H9 (cell line): ENCODE results near the gene FOXN4. TPM values are rescaled to one million over a fixed set of nuclear protein-coding genes. Genes with fewer than 3 reads are reported as not detected.

ENCODE experiments used
- DNase-seq: peaks from one replicate; pipeline ENCODE4 v3.0.0-alpha.2; 2017
- H2AFZ ChIP-seq: one replicate; pipeline ENCODE4 v1.6.1; 2013; ENCODE audit warnings: mild to moderate bottlenecking, low read length, control low read depth, moderate library complexity
- H2AK5ac ChIP-seq: 2 replicates; pipeline ENCODE4 v1.6.1; 2013; ENCODE audit warnings: low read length, control low read depth, mixed read lengths; ENCODE audit not compliant: insufficient read length
- H2BK120ac ChIP-seq: one replicate; pipeline ENCODE4 v1.6.1; 2013; ENCODE audit warnings: low read depth, mild to moderate bottlenecking, low read length, control low read depth, inconsistent platforms; ENCODE audit not compliant: poor library complexity, severe bottlenecking
- H2BK12ac ChIP-seq: 2 replicates; pipeline ENCODE4 v1.6.1; 2013; ENCODE audit warnings: low read length, control low read depth, mixed read lengths, low read depth; ENCODE audit not compliant: insufficient read length
- H2BK15ac ChIP-seq: 2 replicates; pipeline ENCODE4 v1.6.1; 2013; ENCODE audit warnings: low read depth, low read length, control low read depth
- H2BK20ac ChIP-seq: one replicate; pipeline ENCODE4 v1.6.1; 2013; ENCODE audit warnings: low read depth, mild to moderate bottlenecking, low read length, control low read depth, inconsistent platforms; ENCODE audit not compliant: poor library complexity, severe bottlenecking
- H2BK5ac ChIP-seq: 2 replicates; pipeline ENCODE4 v1.6.1; 2013; ENCODE audit warnings: low read length, control low read depth, mixed read lengths; ENCODE audit not compliant: insufficient read length
- H3K14ac ChIP-seq: 2 replicates; pipeline ENCODE4 v1.6.1; 2013; ENCODE audit warnings: low read length, control low read depth; ENCODE audit not compliant: insufficient read depth
- H3K18ac ChIP-seq: 2 replicates; pipeline ENCODE4 v1.6.1; 2013; ENCODE audit warnings: low read depth, mild to moderate bottlenecking, mixed read lengths, low read length, control low read depth; ENCODE audit not compliant: insufficient read length
- H3K23ac ChIP-seq: 2 replicates; pipeline ENCODE4 v1.6.1; 2013; ENCODE audit warnings: low read length, control low read depth, mixed read lengths, low read depth; ENCODE audit not compliant: insufficient read length
- H3K23me2 ChIP-seq: 2 replicates; pipeline ENCODE4 v1.6.1; 2013; ENCODE audit warnings: low read depth, mild to moderate bottlenecking, mixed read lengths, low read length, control low read depth; ENCODE audit not compliant: insufficient read length, poor library complexity, severe bottlenecking
- H3K27ac ChIP-seq: 2 replicates; pipeline ENCODE4 v1.5.1; 2013; ENCODE audit warnings: low read length, control low read depth, mixed read lengths, low read depth; ENCODE audit not compliant: insufficient read length
- H3K27me3 ChIP-seq: 2 replicates; pipeline ENCODE4 v1.6.1; 2013; ENCODE audit warnings: low read length, control low read depth, inconsistent platforms; ENCODE audit not compliant: insufficient read depth
- H3K4ac ChIP-seq: 2 replicates; pipeline ENCODE4 v1.6.1; 2013; ENCODE audit warnings: low read depth, mild to moderate bottlenecking, control low read depth, inconsistent platforms, low read length, moderate library complexity
- H3K4me1 ChIP-seq: 2 replicates; pipeline ENCODE4 v1.6.1; 2013; ENCODE audit warnings: low read length, control low read depth, inconsistent platforms; ENCODE audit not compliant: insufficient read depth
- H3K4me2 ChIP-seq: 2 replicates; pipeline ENCODE4 v1.6.1; 2013; ENCODE audit warnings: low read length, control low read depth, mixed read lengths; ENCODE audit not compliant: insufficient read length, insufficient read depth
- H3K56ac ChIP-seq: 2 replicates; pipeline ENCODE4 v1.6.1; 2013; ENCODE audit warnings: low read depth, mild to moderate bottlenecking, mixed read lengths, low read length, control low read depth; ENCODE audit not compliant: insufficient read length
- H3K79me1 ChIP-seq: 2 replicates; pipeline ENCODE4 v1.6.1; 2013; ENCODE audit warnings: low read depth, mild to moderate bottlenecking, moderate library complexity, low read length, control low read depth, inconsistent platforms; ENCODE audit not compliant: insufficient read depth, poor library complexity, severe bottlenecking
- H3K79me2 ChIP-seq: 2 replicates; pipeline ENCODE4 v1.6.1; 2013; ENCODE audit warnings: low read length, control low read depth, inconsistent platforms; ENCODE audit not compliant: insufficient read depth
- H3K9ac ChIP-seq: 2 replicates; pipeline ENCODE4 v1.6.1; 2013; ENCODE audit warnings: low read length, control low read depth, mixed read lengths; ENCODE audit not compliant: insufficient read length; ENCODE audit errors: extremely low read depth
- H3K9me3 ChIP-seq: one replicate; pipeline ENCODE4 v1.6.1; 2013; ENCODE audit warnings: low read depth, low read length, inconsistent platforms; ENCODE audit not compliant: control insufficient read depth
- H3T11ph ChIP-seq: one replicate; pipeline ENCODE4 v1.6.1; 2013; ENCODE audit warnings: mild to moderate bottlenecking, low read length, control low read depth, inconsistent platforms
- H4K20me1 ChIP-seq: one replicate; pipeline ENCODE4 v1.6.1; 2013; ENCODE audit not compliant: control insufficient read depth, insufficient read length, insufficient read depth
- H4K5ac ChIP-seq: 2 replicates; pipeline ENCODE4 v1.6.1; 2013; ENCODE audit warnings: low read depth, mild to moderate bottlenecking, mixed read lengths, low read length, control low read depth; ENCODE audit not compliant: insufficient read length
- H4K8ac ChIP-seq: replicated peaks from 2 replicates; pipeline ENCODE4 v1.6.1; 2013; ENCODE audit warnings: low read length, control low read depth, mixed read lengths, low read depth; ENCODE audit not compliant: insufficient read length
- H4K91ac ChIP-seq: 2 replicates; pipeline ENCODE4 v1.6.1; 2013; ENCODE audit warnings: low read depth, mild to moderate bottlenecking, moderate library complexity, mixed read lengths, low read length, control low read depth; ENCODE audit not compliant: insufficient read length
- H3K27ac Mint-ChIP-seq, 3 experiments: 2 replicates in 2 of 3; 3 replicates in 1 of 3; pipeline ENCODE4 v1.8.0; 2020 to 2021; ENCODE audit warnings: mixed read lengths in 3 of 3, mild to moderate bottlenecking in 1 of 3, moderate library complexity in 1 of 3
- H3K27me3 Mint-ChIP-seq: 2 replicates; pipeline ENCODE4 v1.8.0; 2021; ENCODE audit warnings: low read depth, mild to moderate bottlenecking, moderate library complexity, mixed read lengths
- H3K36me3 Mint-ChIP-seq, 3 experiments: 2 replicates in 2 of 3; 3 replicates in 1 of 3; pipeline ENCODE4 v1.8.0; 2020 to 2021; ENCODE audit warnings: low read depth in 3 of 3, mixed read lengths in 3 of 3; ENCODE audit not compliant: insufficient read depth in 1 of 3
- H3K4me1 Mint-ChIP-seq, 2 experiments: 2 replicates each; pipeline ENCODE4 v1.8.0; 2020; ENCODE audit warnings: mixed read lengths in 2 of 2
- H3K4me3 Mint-ChIP-seq, 2 experiments: 2 replicates in 1 of 2; 3 replicates in 1 of 2; pipeline ENCODE4 v1.8.0; 2020 to 2021; ENCODE audit warnings: mild to moderate bottlenecking in 2 of 2, mixed read lengths in 2 of 2, moderate library complexity in 1 of 2
- H3K9me3 Mint-ChIP-seq, 2 experiments: 2 replicates in 1 of 2; 3 replicates in 1 of 2; pipeline ENCODE4 v1.8.0; 2020; ENCODE audit warnings: mild to moderate bottlenecking in 2 of 2, mixed read lengths in 2 of 2, moderate library complexity in 1 of 2
- WGBS: extraction: QIAGEN DNeasy Blood & Tissue Kit; methylation state at CpG from one replicate; pipeline ENCODE4 v1.1.7; 2013; ENCODE audit warnings: missing lambda C conversion rate, low lambda C conversion rate, mixed read lengths; ENCODE audit not compliant: insufficient read length; ENCODE audit errors: extremely low coverage; 5-methylcytosine and 5-hydroxymethylcytosine counted together
- total RNA-seq: library from RNA; stranded (reverse); gene quantifications from 2 replicates; pipeline ENCODE4 v1.2.1, GENCODE V29; 2021
- TF ChIP-seq, protein P1 (sequence below): fragments of 200-600 bp; sonication (generic); conservative IDR thresholded peaks from 3 replicates; pipeline ENCODE4 v1.8.0; 2021; ENCODE audit warnings: antibody characterized with exemption, mild to moderate bottlenecking

Gene FOXN4
- total RNA-seq, 1 experiment from 2014 or later, result 0.39 TPM

DNA sequence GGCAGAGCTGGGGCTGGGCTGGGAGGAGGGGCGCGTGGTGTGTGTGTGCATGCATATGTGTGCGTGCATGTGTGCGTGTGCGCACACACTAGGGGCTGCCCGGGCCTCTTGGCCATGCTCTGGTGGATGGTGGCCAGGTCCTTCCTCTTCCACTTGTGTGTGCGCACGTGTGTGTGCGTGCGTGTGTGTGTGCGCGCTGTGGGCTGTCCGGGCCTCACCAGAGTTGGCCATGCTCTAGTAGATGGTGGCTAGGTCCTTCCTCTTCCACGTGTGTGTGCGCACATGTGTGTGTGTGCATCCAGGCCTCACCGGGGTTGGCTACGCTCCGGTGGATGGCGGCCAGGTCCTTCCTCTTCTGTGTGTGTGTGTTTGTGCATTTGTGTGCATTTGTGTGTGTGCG lies 24.7 kb downstream of the FOXN4 start:
- Histone ChIP-seq H2BK5ac (no peak overlapping the region), H3K56ac (no peak overlapping the region), H4K8ac (no peak overlapping the region), H3T11ph (no peak overlapping the region), H3K4me2 (no peak overlapping the region), H4K20me1 (no peaks in the 10 kb centered on the region), H4K91ac (no peak overlapping the region), H2BK12ac (no peak overlapping the region), H3K9ac (no peak overlapping the region), H2AK5ac (no peak overlapping the region), H2BK15ac (no peak overlapping the region), H3K79me1 (no peaks in the 10 kb centered on the region), H3K4me1 (no peaks in the 10 kb centered on the region), H2BK20ac (no peak overlapping the region), H4K5ac (no peak overlapping the region), H3K23ac (no peak overlapping the region), H2BK120ac (no peak overlapping the region), H3K18ac (no peak overlapping the region), H3K27ac (no peak overlapping the region), H3K4ac (no peak overlapping the region), H3K23me2 (no peaks in the 10 kb centered on the region), H3K27me3 (no peaks in the 10 kb centered on the region), H2AFZ (no peak overlapping the region), H3K79me2 (no peaks in the 10 kb centered on the region), H3K9me3 (no peaks in the 10 kb centered on the region), H3K14ac (no peak overlapping the region)
- Mint-ChIP-seq H3K27ac (no peak overlapping the region), H3K27me3 (no peaks in the 10 kb centered on the region; the same call in none of the 2 replicates), H3K4me3 (no peak overlapping the region), H3K36me3 (no peaks in the 10 kb centered on the region), H3K9me3 (no peaks in the 10 kb centered on the region), H3K4me1 (peaks cover 2 to 7% of the 10 kb centered on the region in 2 experiments; a peak in 2 of 4 replicates)
- no CpG with 5 or more reads among the region's 20 CpGs for WGBS
- TF ChIP-seq, protein P1, sequence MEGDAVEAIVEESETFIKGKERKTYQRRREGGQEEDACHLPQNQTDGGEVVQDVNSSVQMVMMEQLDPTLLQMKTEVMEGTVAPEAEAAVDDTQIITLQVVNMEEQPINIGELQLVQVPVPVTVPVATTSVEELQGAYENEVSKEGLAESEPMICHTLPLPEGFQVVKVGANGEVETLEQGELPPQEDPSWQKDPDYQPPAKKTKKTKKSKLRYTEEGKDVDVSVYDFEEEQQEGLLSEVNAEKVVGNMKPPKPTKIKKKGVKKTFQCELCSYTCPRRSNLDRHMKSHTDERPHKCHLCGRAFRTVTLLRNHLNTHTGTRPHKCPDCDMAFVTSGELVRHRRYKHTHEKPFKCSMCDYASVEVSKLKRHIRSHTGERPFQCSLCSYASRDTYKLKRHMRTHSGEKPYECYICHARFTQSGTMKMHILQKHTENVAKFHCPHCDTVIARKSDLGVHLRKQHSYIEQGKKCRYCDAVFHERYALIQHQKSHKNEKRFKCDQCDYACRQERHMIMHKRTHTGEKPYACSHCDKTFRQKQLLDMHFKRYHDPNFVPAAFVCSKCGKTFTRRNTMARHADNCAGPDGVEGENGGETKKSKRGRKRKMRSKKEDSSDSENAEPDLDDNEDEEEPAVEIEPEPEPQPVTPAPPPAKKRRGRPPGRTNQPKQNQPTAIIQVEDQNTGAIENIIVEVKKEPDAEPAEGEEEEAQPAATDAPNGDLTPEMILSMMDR, result no peak
- DNase-seq, result no peak
